Body of pancreas (tissue), 4 donors: ENCODE measurements around the gene NEK7.

Experiments used
- POLR2A ChIP-seq, 3 donors: fragments of 450-650 bp; IDR thresholded peaks; one replicate each; pipeline ENCODE4 v1.6.1; 2016; ENCODE audit warnings: antibody characterized with exemption in 3 of 3, mild to moderate bottlenecking in 2 of 3
- TF ChIP-seq, protein P1 (sequence below), 7 experiments: fragments of 450-650 bp in 4 of 7; fragments of 200-600 bp in 3 of 7; sonication (generic) in 3 of 7; IDR thresholded peaks; one replicate each; pipeline ENCODE4 v1.5.1; 2016 to 2019; ENCODE audit warnings: antibody characterized with exemption in 7 of 7

GRCh38 chr1:198253668-198254067, 96.9 kb downstream of the NEK7 start:
- TF ChIP-seq, protein P1, sequence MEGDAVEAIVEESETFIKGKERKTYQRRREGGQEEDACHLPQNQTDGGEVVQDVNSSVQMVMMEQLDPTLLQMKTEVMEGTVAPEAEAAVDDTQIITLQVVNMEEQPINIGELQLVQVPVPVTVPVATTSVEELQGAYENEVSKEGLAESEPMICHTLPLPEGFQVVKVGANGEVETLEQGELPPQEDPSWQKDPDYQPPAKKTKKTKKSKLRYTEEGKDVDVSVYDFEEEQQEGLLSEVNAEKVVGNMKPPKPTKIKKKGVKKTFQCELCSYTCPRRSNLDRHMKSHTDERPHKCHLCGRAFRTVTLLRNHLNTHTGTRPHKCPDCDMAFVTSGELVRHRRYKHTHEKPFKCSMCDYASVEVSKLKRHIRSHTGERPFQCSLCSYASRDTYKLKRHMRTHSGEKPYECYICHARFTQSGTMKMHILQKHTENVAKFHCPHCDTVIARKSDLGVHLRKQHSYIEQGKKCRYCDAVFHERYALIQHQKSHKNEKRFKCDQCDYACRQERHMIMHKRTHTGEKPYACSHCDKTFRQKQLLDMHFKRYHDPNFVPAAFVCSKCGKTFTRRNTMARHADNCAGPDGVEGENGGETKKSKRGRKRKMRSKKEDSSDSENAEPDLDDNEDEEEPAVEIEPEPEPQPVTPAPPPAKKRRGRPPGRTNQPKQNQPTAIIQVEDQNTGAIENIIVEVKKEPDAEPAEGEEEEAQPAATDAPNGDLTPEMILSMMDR (IDR thresholded peaks at IDR 0.05) = no peak
- no peak for TF ChIP-seq POLR2A (IDR thresholded peaks at IDR 0.05)
